ENCODE data around the gene MYBPH.
A peak's percentile ranks its signal among the peaks of the same experiment; 100 is the strongest.

MYBPH gene

GRCh38 chr1:203135636-203136305 lies 39.9 kb downstream of the MYBPH start:
- H3K4me1 Mint-ChIP-seq (ENCODE audit: low read depth) = peaks cover 32% of the 10 kb centered on the region
- intact Hi-C loops (cut with micrococcal nuclease) = no loop called here
- no peak overlapping the region for H3K4me3 Mint-ChIP-seq
- H3K27me3 Mint-ChIP-seq = peaks cover 28% of the 10 kb centered on the region
- no peaks in the 10 kb centered on the region for H3K9me3 Mint-ChIP-seq
- no peak overlapping the region for H3K27ac Mint-ChIP-seq
- no peaks in the 10 kb centered on the region for H3K36me3 Mint-ChIP-seq (ENCODE audit: low read depth)

GRCh38 chr1:203133970-203134725 lies 41.5 kb downstream of the MYBPH start:
- Mint-ChIP-seq H3K36me3 (ENCODE audit: low read depth) (no peaks in the 10 kb centered on the region), H3K27me3 (peaks cover 29% of the 10 kb centered on the region), H3K4me1 (ENCODE audit: low read depth) (peaks cover 42% of the 10 kb centered on the region), H3K27ac (no peak overlapping the region), H3K4me3 (no peak overlapping the region), H3K9me3 (no peaks in the 10 kb centered on the region)
- intact Hi-C loops (cut with micrococcal nuclease) = no loop called here

- Mint-ChIP-seq H3K4me1 (ENCODE audit: low read depth) (peaks cover 63% of the 10 kb centered on the region), H3K27ac (no peak overlapping the region), H3K9me3 (no peaks in the 10 kb centered on the region), H3K36me3 (ENCODE audit: low read depth) (no peaks in the 10 kb centered on the region), H3K27me3 (peaks cover 45% of the 10 kb centered on the region), H3K4me3 (no peak overlapping the region)
- intact Hi-C loops (cut with micrococcal nuclease) = no loop called here
Observed at GRCh38 chr1:203131548-203132200, 44.0 kb downstream of the MYBPH start.

GRCh38 chr1:203130358-203130985 lies 45.2 kb downstream of the MYBPH start:
- H3K4me1 Mint-ChIP-seq (ENCODE audit: low read depth) = peaks cover 64% of the 10 kb centered on the region
- intact Hi-C loops (cut with micrococcal nuclease) = no loop called here
- H3K36me3 Mint-ChIP-seq (ENCODE audit: low read depth) = no peaks in the 10 kb centered on the region
- H3K9me3 Mint-ChIP-seq = no peaks in the 10 kb centered on the region
- no peak overlapping the region for H3K4me3 Mint-ChIP-seq
- H3K27me3 Mint-ChIP-seq = peaks cover 40% of the 10 kb centered on the region
- H3K27ac Mint-ChIP-seq = no peak overlapping the region

- H3K27ac Mint-ChIP-seq = no peak overlapping the region
- peaks cover 72% of the 10 kb centered on the region for H3K4me1 Mint-ChIP-seq (ENCODE audit: low read depth)
- intact Hi-C loops (cut with micrococcal nuclease) = no loop called here
- no peaks in the 10 kb centered on the region for H3K9me3 Mint-ChIP-seq
- H3K27me3 Mint-ChIP-seq = peaks cover 46% of the 10 kb centered on the region
- H3K36me3 Mint-ChIP-seq (ENCODE audit: low read depth) = no peaks in the 10 kb centered on the region
- H3K4me3 Mint-ChIP-seq = peak overlapping the region; percentile 15
Observed at GRCh38 chr1:203129501-203130231, 46.0 kb downstream of the MYBPH start.

- Mint-ChIP-seq H3K27ac (no peak overlapping the region), H3K9me3 (no peaks in the 10 kb centered on the region), H3K4me3 (peak overlapping the region; percentile 15), H3K27me3 (peaks cover 52% of the 10 kb centered on the region), H3K4me1 (ENCODE audit: low read depth) (peaks cover 74% of the 10 kb centered on the region), H3K36me3 (ENCODE audit: low read depth) (no peaks in the 10 kb centered on the region)
- intact Hi-C loops (cut with micrococcal nuclease) = no loop called here
Observed at GRCh38 chr1:203128716-203129500, 46.7 kb downstream of the MYBPH start.

GRCh38 chr1:203128431-203128715 lies 47.3 kb downstream of the MYBPH start:
- H3K9me3 Mint-ChIP-seq = no peaks in the 10 kb centered on the region
- H3K27ac Mint-ChIP-seq = no peak overlapping the region
- H3K4me3 Mint-ChIP-seq = peak overlapping the region; percentile 70
- H3K4me1 Mint-ChIP-seq (ENCODE audit: low read depth) = peaks cover 70% of the 10 kb centered on the region
- intact Hi-C loops (cut with micrococcal nuclease) = no loop called here
- H3K27me3 Mint-ChIP-seq = peaks cover 55% of the 10 kb centered on the region
- H3K36me3 Mint-ChIP-seq (ENCODE audit: low read depth) = no peaks in the 10 kb centered on the region

GRCh38 chr1:203127666-203128430 lies 47.8 kb downstream of the MYBPH start, which contains the start of gene ADORA1:
Gene ADORA1, plus strand, starts transcription at chr1:203127726. Its CDS starts 1,116 bp downstream, at chr1:203128842.
- Mint-ChIP-seq H3K27ac (no peak within 1 kb of the TSS), H3K9me3 (no peaks in the 10 kb centered on the region), H3K4me3 (peak within 1 kb of the TSS; percentile 70), H3K27me3 (peaks cover 58% of the 10 kb centered on the region), H3K36me3 (ENCODE audit: low read depth) (no peaks in the 10 kb centered on the region), H3K4me1 (ENCODE audit: low read depth) (peaks cover 69% of the 10 kb centered on the region)
- intact Hi-C loops (cut with micrococcal nuclease) = no loop called here

- no peaks in the 10 kb centered on the region for H3K36me3 Mint-ChIP-seq (ENCODE audit: low read depth)
- H3K4me3 Mint-ChIP-seq = peak overlapping the region; percentile 25
- peaks cover 64% of the 10 kb centered on the region for H3K27me3 Mint-ChIP-seq
- peaks cover 69% of the 10 kb centered on the region for H3K4me1 Mint-ChIP-seq (ENCODE audit: low read depth)
- no peaks in the 10 kb centered on the region for H3K9me3 Mint-ChIP-seq
- intact Hi-C loops (cut with micrococcal nuclease) = no loop called here
- H3K27ac Mint-ChIP-seq = no peak overlapping the region
Observed at GRCh38 chr1:203126866-203127665, 48.6 kb downstream of the MYBPH start.

- intact Hi-C loops (cut with micrococcal nuclease) = no loop called here
- Mint-ChIP-seq H3K9me3 (no peaks in the 10 kb centered on the region), H3K4me1 (ENCODE audit: low read depth) (peaks cover 75% of the 10 kb centered on the region), H3K4me3 (no peak overlapping the region), H3K36me3 (ENCODE audit: low read depth) (no peaks in the 10 kb centered on the region), H3K27ac (no peak overlapping the region), H3K27me3 (peaks cover 62% of the 10 kb centered on the region)
Observed at GRCh38 chr1:203126151-203126865, 49.3 kb downstream of the MYBPH start.

- H3K27me3 Mint-ChIP-seq = peaks cover 76% of the 10 kb centered on the region
- H3K27ac Mint-ChIP-seq = no peak overlapping the region
- H3K4me3 Mint-ChIP-seq = no peak overlapping the region
- no peaks in the 10 kb centered on the region for H3K36me3 Mint-ChIP-seq (ENCODE audit: low read depth)
- H3K9me3 Mint-ChIP-seq = no peaks in the 10 kb centered on the region
- peaks cover 71% of the 10 kb centered on the region for H3K4me1 Mint-ChIP-seq (ENCODE audit: low read depth)
- intact Hi-C loops (cut with micrococcal nuclease) = no loop called here
Observed at GRCh38 chr1:203124546-203125317, 50.9 kb downstream of the MYBPH start.

All from dendritic cell treated with granulocyte-macrophage colony-stimulating factor and Interleukin-4, amounts not matched to agents 40 ng/mL and 50 ng/mL, for 4 days (primary cell).